ENCODE results near the gene MGST2. TPM values are rescaled to one million over a fixed set of nuclear protein-coding genes. Genes with fewer than 3 reads are reported as not detected.

MGST2 gene
- total and polyA plus RNA-seq, 8 donors = 7.6 to 271 (median 47.3) TPM

DNA sequence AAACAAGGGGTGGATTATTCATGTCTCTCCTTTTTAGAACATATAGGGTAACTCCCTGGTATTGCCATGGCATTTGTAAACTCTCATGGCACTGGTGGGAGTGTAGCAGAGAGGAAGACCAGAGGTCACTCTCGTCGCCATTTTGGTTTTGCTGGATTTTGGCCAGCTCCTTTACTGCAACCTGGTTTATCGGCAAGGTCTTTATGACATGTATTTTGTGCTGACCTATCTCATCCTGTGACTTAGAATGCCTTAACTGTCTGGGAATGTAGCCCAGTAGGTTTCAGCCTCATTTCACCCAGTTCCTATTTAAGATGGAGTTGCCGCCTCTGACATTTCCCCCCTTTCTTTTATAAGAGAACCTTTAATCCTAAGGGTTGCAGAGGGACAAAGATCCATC, 45.8 kb downstream of the MGST2 start:
- Histone ChIP-seq H3K4me3 (no peak overlapping the region), H3K27ac (no peak overlapping the region), H3K9me3 (no peaks in the 10 kb centered on the region), H3K27me3 (no peaks in the 10 kb centered on the region), H3K36me3 (peaks cover 0 to 8% (median 3%) of the 10 kb centered on the region in 4 donors), H3K4me1 (peaks cover 0 to 30% (median 5%) of the 10 kb centered on the region in 4 donors)
- DNase-seq = no peak
- no peak for TF ChIP-seq EP300 (IDR thresholded peaks at IDR 0.05)
- TF ChIP-seq POLR2A (IDR thresholded peaks at IDR 0.05) = no peak
- TF ChIP-seq CTCF (IDR thresholded peaks at IDR 0.05) = no peak
- no peak for TF ChIP-seq POLR2AphosphoS5 (IDR thresholded peaks at IDR 0.05)
- intact Hi-C loops (cut with DNase I; ENCODE audit: low total_unique reads) = no loop called here
- 77 to 94% (median 85%) methylated on average over 4 of the region's 4 CpGs for WGBS, 5 donors

DNA sequence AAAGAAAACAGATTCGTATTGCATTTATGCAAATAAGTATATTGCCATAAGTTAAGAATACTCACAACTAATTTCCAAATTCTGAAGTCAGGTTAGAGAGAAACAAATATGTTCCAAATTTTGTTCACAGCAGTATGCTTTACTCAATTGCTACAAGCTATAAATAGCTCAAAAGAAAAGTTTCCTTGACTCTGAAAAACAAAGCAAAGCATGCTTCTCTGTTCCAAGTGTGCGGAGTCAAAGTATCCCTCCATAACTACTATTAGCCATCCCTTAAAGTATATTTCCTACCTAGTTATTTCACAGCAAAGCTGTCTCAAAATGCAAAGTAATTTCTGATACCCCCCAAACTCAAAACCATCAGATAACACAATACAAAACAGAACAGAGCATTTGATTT, 47.3 kb downstream of the MGST2 start:
- Histone ChIP-seq H3K9me3 (no peaks in the 10 kb centered on the region), H3K27ac (peak overlapping the region in 1 of 5 donors; percentile 58), H3K4me3 (no peak overlapping the region), H3K4me1 (peaks cover 0 to 30% (median 5%) of the 10 kb centered on the region in 4 donors), H3K27me3 (no peaks in the 10 kb centered on the region), H3K36me3 (peaks cover 0 to 15% (median 11%) of the 10 kb centered on the region in 4 donors)
- 81 to 93% (median 84%) methylated on average over 2 of the region's 2 CpGs for WGBS, 5 donors
- intact Hi-C loops (cut with DNase I; ENCODE audit: low total_unique reads) = no loop called here
- DNase-seq = no peak
- TF ChIP-seq POLR2A (IDR thresholded peaks at IDR 0.05) (no peak), EP300 (IDR thresholded peaks at IDR 0.05) (no peak), POLR2AphosphoS5 (IDR thresholded peaks at IDR 0.05) (no peak), CTCF (IDR thresholded peaks at IDR 0.05) (no peak)

DNA sequence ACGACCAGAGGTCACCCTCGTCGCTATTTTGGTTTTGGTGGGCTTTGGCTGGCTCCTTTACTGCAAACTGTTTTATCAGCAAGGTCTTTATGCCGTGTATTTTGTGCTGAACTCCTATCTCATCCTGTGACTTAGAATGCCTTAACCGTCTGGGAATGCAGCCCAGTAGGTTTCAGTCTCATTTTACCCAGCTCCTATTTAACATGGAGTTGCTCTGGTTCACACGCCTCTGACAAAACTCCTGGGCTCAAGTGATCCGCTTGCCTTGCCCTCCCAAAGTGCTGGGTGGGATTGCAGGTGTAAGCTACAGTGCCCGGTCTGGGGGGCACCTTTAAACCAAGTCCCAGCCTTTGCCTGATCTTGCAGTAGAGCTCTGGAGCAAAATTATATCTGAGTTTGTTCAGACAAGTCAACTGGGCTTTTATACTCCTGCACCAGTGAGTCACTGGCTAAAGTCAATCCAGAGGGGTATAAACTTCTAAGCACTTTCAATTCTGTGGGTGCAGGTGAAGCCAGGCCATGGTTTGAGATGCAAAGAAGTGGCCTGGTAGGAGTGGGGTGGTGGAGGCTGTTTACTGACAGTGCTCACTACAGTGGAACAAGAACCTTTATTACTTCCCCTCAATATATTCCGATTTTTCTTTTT, 50.2 kb downstream of the MGST2 start:
- Histone ChIP-seq H3K4me3 (no peak overlapping the region), H3K27ac (no peak overlapping the region), H3K36me3 (peaks cover 0 to 38% (median 31%) of the 10 kb centered on the region in 4 donors), H3K9me3 (no peaks in the 10 kb centered on the region), H3K4me1 (peaks cover 0 to 30% (median 5%) of the 10 kb centered on the region in 4 donors), H3K27me3 (no peaks in the 10 kb centered on the region)
- intact Hi-C loops (cut with DNase I; ENCODE audit: low total_unique reads) = no loop called here
- WGBS, 5 donors = 55 to 69% (median 62%) methylated on average over 9 of the region's 9 CpGs
- TF ChIP-seq POLR2A (IDR thresholded peaks at IDR 0.05) = no peak
- no peak for TF ChIP-seq POLR2AphosphoS5 (IDR thresholded peaks at IDR 0.05)
- no peak for DNase-seq

- no peaks in the 10 kb centered on the region for H3K9me3 ChIP-seq
- TF ChIP-seq POLR2AphosphoS5 (IDR thresholded peaks at IDR 0.05) = no peak
- TF ChIP-seq CTCF (IDR thresholded peaks at IDR 0.05) = no peak
- TF ChIP-seq POLR2A (IDR thresholded peaks at IDR 0.05) = no peak
- no peak for TF ChIP-seq EP300 (IDR thresholded peaks at IDR 0.05)
- WGBS, 5 donors = 93 to 97% (median 95%) methylated on average over 5 to 6 of the region's 6 CpGs
- intact Hi-C loops (cut with DNase I; ENCODE audit: low total_unique reads) = no loop called here
- peaks cover 0 to 38% (median 32%) of the 10 kb centered on the region in 4 donors for H3K36me3 ChIP-seq
- H3K27ac ChIP-seq = no peak overlapping the region
- DNase-seq = no peak
- no peaks in the 10 kb centered on the region for H3K27me3 ChIP-seq
- H3K4me3 ChIP-seq = no peak overlapping the region
- H3K4me1 ChIP-seq = peaks cover 0 to 19% (median 5%) of the 10 kb centered on the region in 4 donors
Measured at GRCh38 chr4:139718358-139718757, 52.7 kb downstream of the MGST2 start.

DNA sequence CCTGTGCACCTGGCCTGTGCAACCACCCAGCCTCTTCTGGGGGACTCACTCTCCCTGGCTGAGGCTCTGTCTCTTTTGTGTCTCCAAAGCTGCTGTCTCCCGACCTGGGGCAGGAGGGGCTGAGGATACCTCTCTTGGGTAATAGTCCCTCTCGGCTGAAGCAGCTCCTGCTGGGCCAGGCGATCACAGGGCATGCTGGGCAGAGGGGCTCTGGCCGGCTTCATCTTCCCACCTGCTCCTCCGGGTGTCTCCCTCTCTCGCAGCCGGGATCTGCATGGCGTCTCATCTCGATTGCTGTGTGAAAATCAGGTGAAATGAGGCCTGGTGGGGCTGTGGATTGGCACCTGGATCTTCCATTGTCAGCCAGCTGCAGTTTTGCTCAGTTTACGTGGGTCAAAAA, 53.2 kb downstream of the MGST2 start:
- DNase-seq = no peak
- H3K27ac ChIP-seq = no peak overlapping the region
- no peak for TF ChIP-seq POLR2AphosphoS5 (IDR thresholded peaks at IDR 0.05)
- no peak for TF ChIP-seq EP300 (IDR thresholded peaks at IDR 0.05)
- no peak for TF ChIP-seq POLR2A (IDR thresholded peaks at IDR 0.05)
- TF ChIP-seq CTCF (IDR thresholded peaks at IDR 0.05) = no peak
- H3K36me3 ChIP-seq = peaks cover 0 to 39% (median 34%) of the 10 kb centered on the region in 4 donors
- H3K4me3 ChIP-seq = no peak overlapping the region
- intact Hi-C loops (cut with DNase I; ENCODE audit: low total_unique reads) = no loop called here
- H3K27me3 ChIP-seq = no peaks in the 10 kb centered on the region
- H3K4me1 ChIP-seq = peaks cover 0 to 15% (median 5%) of the 10 kb centered on the region in 4 donors
- H3K9me3 ChIP-seq = no peaks in the 10 kb centered on the region
- WGBS, 5 donors = 86 to 93% (median 88%) methylated on average over 10 of the region's 10 CpGs

All from stomach (tissue), 9 donors.